T-helper 9 cell (primary cell): ENCODE results near the gene DRC7.

Source experiments
- DNase-seq: peaks from one replicate; pipeline ENCODE4 v3.0.0-alpha.2; 2020
- total RNA-seq, 2 donors: gene quantifications; one replicate each; lab custom pipeline; 2026; lab: John Stamatoyannopoulos, UW

Gene DRC7
- 0 to 0.07 reads per million in 2 donors for total RNA-seq

DNA sequence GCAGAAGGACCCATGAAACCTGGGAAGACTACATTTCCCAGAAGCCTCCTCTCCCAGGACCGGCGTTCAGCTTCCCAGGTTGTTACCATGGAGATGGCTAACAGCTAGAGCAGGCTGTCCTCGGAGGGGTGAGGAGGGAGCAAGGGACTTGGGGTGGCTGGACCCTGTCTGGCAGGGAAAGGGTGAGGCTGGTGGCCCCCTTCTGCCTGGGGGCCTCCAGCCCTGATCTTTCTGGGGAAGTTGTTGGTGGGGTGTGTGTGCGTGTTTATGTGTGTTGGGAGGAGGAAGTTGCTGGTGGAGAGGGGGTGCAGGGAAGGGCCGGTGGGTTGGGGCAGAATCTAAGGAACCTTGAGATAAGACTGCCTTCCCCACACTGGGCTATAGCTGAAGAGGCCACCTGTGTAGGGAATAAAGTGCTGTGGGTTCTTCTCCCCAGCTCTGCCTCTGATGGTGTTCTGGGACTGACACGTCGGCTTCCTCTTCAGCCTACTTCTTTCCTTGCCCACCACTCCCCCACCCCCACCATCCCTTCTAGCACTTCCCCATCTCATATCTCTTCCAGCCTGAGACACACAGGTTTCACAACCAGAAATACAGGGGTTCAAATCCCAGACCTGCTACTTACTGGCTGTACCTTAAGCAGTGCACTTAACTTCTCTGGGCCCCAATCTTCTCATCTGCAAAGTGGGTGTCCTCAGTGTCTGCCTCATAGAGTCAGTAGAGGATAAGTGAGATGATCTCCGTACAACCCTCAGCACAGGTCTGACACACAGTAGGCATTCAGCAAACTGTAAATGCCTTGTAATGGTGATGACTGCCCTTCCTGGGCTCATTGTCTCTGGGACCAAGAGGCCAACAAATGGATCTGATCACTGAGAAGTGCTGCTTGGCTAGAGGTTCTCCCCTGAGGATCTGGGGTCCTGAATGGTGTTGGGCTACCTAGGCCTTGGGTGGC is at the start of gene DRC7:
TSS of gene DRC7 (plus strand) at position 82 of the 955 bp plus-strand sequence. CDS start 3,144 bp downstream, outside the sequence.
- DNase-seq = no peak

GRCh38 chr16:57645169-57645568 is 49.4 kb upstream of the DRC7 start:
- no peak for DNase-seq

GRCh38 chr16:57645691-57646387 is 48.8 kb upstream of the DRC7 start:
- no peak for DNase-seq

- no peak for DNase-seq
Measured at GRCh38 chr16:57646388-57647039, 48.1 kb upstream of the DRC7 start.

GRCh38 chr16:57647136-57647875 is 47.3 kb upstream of the DRC7 start:
- no peak for DNase-seq

DNA sequence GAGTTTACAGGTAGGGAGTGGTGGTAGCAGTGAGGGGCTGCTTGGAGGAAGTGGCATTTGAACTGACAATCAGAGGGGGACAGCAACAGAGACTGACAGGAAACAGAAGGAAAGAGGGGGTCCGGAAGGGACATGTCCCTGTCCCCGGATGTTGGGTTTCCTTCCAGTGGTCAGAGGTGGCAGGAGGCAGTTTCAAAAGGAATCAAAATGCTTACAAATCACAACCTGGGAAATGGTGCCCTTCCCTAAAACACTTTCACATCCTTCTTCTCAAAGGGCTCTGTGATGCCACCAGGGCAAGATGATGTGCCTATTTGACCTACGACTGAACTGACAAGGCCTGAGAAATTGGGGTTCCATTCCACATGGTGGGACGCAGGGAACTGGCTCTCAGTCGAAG is 46.5 kb upstream of the DRC7 start:
- no peak for DNase-seq

DNA sequence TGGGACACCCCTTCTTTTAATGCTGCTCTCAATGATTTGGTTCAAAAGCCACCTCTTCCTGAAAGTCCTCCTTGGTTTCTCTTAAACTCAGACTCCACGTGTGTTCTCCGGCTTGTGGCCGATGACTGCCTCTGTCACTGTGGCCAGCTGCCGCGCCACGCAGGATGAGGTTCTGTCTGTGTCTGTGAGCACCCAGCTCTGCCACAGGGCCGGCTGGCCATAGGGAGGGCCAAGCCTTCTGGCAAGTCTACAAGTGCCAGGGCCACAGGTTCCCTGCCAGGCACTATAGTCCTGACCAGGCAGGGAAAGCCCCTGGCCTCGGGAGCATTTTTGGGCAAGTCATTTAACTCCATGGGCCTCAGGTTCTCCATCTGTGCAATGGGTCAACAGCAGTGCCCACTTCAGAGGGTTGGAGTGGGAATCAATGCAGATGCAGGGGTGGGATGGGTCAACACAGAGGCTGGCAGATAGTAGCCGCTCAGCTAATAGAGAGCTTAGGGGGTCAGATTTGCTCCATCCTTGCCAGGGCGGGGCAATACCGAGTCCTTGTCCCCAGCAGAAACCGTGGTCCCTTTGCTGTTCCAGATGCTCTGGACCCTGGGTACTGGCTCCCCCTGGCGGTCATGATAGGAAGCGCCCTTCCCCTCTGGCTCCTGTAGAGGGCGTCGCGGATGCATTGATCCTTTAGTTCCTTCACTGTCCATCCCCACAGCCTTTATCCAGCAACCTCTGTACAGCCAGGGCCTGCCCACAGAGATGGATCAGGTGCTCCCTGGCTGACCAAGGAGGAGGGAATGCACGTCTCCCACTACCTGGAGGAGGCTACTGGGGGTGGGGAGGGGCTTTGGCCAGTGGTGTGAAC is 45.8 kb upstream of the DRC7 start:
- DNase-seq = peak; percentile 83

GRCh38 chr16:57649443-57649751 is 45.2 kb upstream of the DRC7 start:
- DNase-seq = no peak

- no peak for DNase-seq
Measured at GRCh38 chr16:57649846-57650245, 44.8 kb upstream of the DRC7 start.

DNA sequence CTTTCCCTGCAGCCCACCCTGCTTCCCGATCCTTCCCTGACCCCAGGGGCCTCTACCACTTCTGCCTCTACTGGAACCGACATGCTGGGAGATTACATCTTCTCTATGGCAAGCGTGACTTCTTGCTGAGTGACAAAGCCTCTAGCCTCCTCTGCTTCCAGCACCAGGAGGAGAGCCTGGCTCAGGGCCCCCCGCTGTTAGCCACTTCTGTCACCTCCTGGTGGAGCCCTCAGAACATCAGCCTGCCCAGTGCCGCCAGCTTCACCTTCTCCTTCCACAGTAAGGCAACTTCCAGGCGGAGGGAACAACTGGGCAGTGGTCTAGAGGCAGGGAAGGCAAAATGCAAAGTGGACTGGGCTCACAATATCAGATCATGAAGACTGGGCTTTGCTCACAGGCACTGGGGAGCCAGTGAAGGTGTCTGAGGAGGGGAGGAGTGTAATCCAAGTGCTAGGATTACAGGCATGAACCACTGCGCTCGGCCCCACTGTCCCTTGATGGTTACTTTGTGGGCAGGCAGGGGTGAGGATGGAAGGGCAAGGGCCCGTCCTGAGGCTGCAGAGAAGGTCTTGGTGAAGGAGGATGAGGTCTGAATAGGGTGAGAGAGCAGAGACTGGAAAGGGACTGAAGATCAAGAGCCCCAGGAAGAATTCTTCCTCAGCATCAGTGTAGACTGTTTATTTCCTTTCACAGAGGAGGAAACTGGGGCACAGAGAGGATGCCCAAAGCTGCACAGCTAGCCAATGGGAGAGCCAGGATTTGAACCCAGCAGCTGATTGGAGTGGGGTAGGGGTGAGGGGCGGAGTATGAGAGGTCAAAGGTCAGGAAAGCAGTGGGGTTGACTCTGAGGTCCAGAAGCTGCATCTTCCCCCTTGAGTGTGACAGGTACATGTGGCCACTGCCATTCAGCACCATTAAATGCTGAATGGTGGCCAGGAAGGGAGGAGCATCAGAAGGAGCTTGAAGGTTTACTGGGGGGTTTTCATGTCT is 43.0 kb upstream of the DRC7 start:
- no peak for DNase-seq

- no peak for DNase-seq
Measured at GRCh38 chr16:57652695-57653471, 41.7 kb upstream of the DRC7 start.

- no peak for DNase-seq
Measured at GRCh38 chr16:57653936-57654335, 40.7 kb upstream of the DRC7 start.

GRCh38 chr16:57656342-57656955 is 38.2 kb upstream of the DRC7 start:
- DNase-seq = no peak

DNA sequence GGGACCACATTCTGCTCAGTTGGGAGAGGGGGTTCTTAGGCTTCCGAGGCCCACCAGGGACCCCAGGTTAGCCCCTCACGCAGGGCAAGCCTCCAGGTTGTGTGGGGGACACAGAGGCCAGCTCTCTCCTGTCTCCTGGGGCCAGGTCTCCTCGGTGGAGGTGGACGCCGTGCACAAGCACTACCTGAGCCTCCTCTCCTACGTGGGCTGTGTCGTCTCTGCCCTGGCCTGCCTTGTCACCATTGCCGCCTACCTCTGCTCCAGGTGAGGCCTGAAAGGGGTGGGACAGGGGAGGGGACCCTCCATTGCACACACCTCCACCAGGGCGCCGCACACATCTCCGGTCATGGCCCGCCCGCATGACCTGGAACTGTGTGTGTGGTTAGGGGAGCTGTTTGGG is 37.4 kb upstream of the DRC7 start:
- DNase-seq = no peak

- no peak for DNase-seq
Measured at GRCh38 chr16:57658130-57658877, 36.3 kb upstream of the DRC7 start.

DNA sequence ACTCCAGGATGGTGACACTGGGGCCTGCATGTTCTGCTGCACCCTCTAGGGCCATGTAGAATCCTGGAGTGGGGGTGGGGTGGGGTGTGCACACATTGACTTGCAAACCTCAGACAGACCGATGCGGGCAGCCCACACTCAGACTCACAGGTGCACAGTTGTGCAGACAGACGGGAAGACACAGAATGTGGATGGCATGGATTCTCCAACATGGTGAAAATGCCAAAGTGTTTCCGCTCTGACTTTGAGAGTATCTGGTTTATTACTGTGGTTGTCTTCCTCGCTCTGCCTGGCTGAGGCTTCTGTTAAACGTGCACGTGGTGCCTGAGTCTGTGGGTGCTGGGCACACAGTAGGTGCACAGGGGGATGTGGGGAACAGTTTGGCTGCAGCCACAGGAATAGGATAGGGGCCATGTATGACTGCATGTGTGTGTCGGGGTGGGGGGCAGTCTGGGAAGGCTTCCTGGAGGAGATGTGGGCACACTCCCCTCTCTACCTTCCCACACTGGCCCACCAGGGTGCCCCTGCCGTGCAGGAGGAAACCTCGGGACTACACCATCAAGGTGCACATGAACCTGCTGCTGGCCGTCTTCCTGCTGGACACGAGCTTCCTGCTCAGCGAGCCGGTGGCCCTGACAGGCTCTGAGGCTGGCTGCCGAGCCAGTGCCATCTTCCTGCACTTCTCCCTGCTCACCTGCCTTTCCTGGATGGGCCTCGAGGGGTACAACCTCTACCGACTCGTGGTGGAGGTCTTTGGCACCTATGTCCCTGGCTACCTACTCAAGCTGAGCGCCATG is 35.5 kb upstream of the DRC7 start:
- no peak for DNase-seq

- no peak for DNase-seq
Measured at GRCh38 chr16:57660715-57661463, 33.7 kb upstream of the DRC7 start.
